ENCODE measurements around the gene KRTAP19-8.

Gene KRTAP19-8

GRCh38 chr21:31012133-31013089 is 25.9 kb downstream of the KRTAP19-8 start:
- DNase-seq (ENCODE audit: low read depth) = no peak

- DNase-seq (ENCODE audit: low read depth) = no peak
Observed at GRCh38 chr21:31011412-31011811, 26.9 kb downstream of the KRTAP19-8 start.

GRCh38 chr21:31008355-31008754 is 29.9 kb downstream of the KRTAP19-8 start:
- no peak for DNase-seq (ENCODE audit: low read depth)

GRCh38 chr21:31005019-31005418 is 33.3 kb downstream of the KRTAP19-8 start:
- DNase-seq (ENCODE audit: low read depth) = no peak

- no peak for DNase-seq (ENCODE audit: low read depth)
Observed at GRCh38 chr21:31003471-31003870, 34.8 kb downstream of the KRTAP19-8 start.

GRCh38 chr21:30997541-30997940 is 40.7 kb downstream of the KRTAP19-8 start:
- no peak for DNase-seq (ENCODE audit: low read depth)

- DNase-seq (ENCODE audit: low read depth) = no peak
Observed at GRCh38 chr21:30996728-30997127, 41.5 kb downstream of the KRTAP19-8 start.

- DNase-seq (ENCODE audit: low read depth) = no peak
Observed at GRCh38 chr21:30994932-30995331, 43.3 kb downstream of the KRTAP19-8 start.

GRCh38 chr21:30990514-30991262 is 47.6 kb downstream of the KRTAP19-8 start:
- DNase-seq (ENCODE audit: low read depth) = no peak

GRCh38 chr21:30988706-30989105 is 49.6 kb downstream of the KRTAP19-8 start:
- DNase-seq (ENCODE audit: low read depth) = no peak

Measured in fibroblast of gingiva (primary cell).